ENCODE data around the gene DLG2. TPM values are rescaled to one million over a fixed set of nuclear protein-coding genes. Genes with fewer than 3 reads are reported as not detected.

The DLG2 gene
- total and polyA plus RNA-seq, 4 donors = 0.30 to 5.5 (median 0.68) TPM

DNA sequence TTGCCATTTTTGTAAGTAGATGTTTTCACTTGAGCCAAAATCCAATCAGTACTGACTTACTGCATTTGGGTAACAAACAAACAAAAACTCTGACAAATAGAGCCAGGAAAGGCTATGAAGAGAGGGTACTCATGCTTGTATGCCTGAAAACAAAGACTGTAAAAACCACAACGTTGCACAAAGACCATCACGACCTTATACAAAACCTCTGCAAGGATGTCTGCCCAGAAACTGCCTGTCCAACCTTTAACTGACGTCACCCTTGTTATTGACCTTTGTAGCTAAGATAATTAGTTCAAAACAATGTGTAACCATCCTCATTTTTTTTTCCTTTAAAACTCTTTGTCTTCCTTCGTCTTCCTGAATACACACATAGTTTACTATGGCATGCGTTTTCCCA, 38.6 kb upstream of the DLG2 start:
- peaks cover 0 to 25% (median 18%) of the 10 kb centered on the region in 4 donors for H3K4me1 ChIP-seq (ENCODE audit: control insufficient read depth in 4 of 4, insufficient read depth in 4 of 4, low read length in 3 of 4)
- no peaks in the 10 kb centered on the region for H3K27me3 ChIP-seq (ENCODE audit: control insufficient read depth in 4 of 4, insufficient read depth in 4 of 4, low read length in 3 of 4)
- 61% methylated on average over 5 of the region's 5 CpGs for WGBS
- TF ChIP-seq YY1 (IDR thresholded peaks at IDR 0.05) = no peak
- TF ChIP-seq TAF1 (conservative IDR thresholded peaks at IDR 0.05) = no peak
- no peak for TF ChIP-seq NR2F2 (IDR thresholded peaks at IDR 0.05)
- no peak for TF ChIP-seq GABPA (IDR thresholded peaks at IDR 0.05 in 1 of 2, conservative IDR thresholded peaks at IDR 0.05 in 1 of 2)
- TF ChIP-seq RAD21 (IDR thresholded peaks at IDR 0.05) = no peak
- no peak for TF ChIP-seq FOXA1 (IDR thresholded peaks at IDR 0.05)
- no peak for TF ChIP-seq FOXA2 (IDR thresholded peaks at IDR 0.05)
- TF ChIP-seq JUND (IDR thresholded peaks at IDR 0.05) = no peak
- no peak for TF ChIP-seq EGR1 (IDR thresholded peaks at IDR 0.05; ENCODE audit: low read depth in 2 of 2)
- TF ChIP-seq RXRA (IDR thresholded peaks at IDR 0.05) = no peak
- TF ChIP-seq, protein P1, sequence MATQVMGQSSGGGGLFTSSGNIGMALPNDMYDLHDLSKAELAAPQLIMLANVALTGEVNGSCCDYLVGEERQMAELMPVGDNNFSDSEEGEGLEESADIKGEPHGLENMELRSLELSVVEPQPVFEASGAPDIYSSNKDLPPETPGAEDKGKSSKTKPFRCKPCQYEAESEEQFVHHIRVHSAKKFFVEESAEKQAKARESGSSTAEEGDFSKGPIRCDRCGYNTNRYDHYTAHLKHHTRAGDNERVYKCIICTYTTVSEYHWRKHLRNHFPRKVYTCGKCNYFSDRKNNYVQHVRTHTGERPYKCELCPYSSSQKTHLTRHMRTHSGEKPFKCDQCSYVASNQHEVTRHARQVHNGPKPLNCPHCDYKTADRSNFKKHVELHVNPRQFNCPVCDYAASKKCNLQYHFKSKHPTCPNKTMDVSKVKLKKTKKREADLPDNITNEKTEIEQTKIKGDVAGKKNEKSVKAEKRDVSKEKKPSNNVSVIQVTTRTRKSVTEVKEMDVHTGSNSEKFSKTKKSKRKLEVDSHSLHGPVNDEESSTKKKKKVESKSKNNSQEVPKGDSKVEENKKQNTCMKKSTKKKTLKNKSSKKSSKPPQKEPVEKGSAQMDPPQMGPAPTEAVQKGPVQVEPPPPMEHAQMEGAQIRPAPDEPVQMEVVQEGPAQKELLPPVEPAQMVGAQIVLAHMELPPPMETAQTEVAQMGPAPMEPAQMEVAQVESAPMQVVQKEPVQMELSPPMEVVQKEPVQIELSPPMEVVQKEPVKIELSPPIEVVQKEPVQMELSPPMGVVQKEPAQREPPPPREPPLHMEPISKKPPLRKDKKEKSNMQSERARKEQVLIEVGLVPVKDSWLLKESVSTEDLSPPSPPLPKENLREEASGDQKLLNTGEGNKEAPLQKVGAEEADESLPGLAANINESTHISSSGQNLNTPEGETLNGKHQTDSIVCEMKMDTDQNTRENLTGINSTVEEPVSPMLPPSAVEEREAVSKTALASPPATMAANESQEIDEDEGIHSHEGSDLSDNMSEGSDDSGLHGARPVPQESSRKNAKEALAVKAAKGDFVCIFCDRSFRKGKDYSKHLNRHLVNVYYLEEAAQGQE (IDR thresholded peaks at IDR 0.05) = no peak
- H3K36me3 ChIP-seq (ENCODE audit: control insufficient read depth in 4 of 4, insufficient read depth in 3 of 4, low read depth in 1 of 4, low read length in 3 of 4) = no peaks in the 10 kb centered on the region
- H3K27ac ChIP-seq (ENCODE audit: low read depth in 1 of 2, low read length in 2 of 2) = no peak overlapping the region
- H3K9me3 ChIP-seq (ENCODE audit: control insufficient read depth in 4 of 4, low read length in 3 of 4) = no peaks in the 10 kb centered on the region
- peak overlapping the region in 1 of 3 donors; percentile 99 for H3K4me3 ChIP-seq (ENCODE audit: low read depth in 1 of 3, low read length in 3 of 3)
- no peak overlapping the region for H3K9ac ChIP-seq (ENCODE audit: low read depth in 1 of 2, low read length in 2 of 2)
- no peak for DNase-seq (ENCODE audit: low spot score)

DNA sequence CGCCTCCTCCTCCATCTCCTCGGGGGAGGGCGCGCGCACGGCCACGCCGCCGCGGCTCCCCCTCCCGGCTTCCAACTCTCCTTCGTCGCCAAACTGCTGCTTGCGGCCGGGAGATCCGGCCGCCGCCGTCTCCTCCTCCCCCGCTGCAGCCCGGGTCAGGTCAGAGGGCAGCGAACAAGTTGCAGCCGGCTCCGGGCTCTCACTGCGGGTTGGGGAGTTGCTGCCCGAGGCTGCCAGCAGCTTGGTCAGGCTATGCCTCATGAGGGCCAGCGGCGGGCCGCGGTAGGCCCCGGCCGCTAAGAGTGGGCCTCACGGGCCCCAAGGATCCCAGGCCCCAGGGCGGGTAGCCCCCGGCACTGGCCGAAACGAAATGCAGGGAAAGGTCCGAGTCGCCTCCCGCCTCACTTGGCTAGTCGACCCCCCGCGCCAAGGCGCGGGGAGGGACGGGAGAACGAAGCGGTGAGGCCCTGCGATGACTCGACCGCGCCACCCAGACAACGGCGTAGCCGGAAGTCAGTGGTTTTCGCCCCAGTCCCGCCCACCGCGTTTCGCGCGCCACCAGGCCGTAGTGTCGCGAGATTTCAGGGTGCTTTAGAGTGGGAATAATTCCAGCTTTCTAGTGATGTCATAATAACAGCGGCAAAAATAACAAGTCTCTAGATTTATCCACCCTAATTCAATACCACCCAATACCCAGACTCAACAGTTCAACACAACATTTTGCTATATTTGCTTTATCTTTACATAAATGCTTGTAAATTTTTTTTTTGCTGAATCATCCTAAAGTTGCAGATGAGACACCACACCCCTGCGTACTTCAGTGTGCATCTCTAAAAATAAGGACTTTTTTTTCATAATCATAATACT, 37.7 kb upstream of the DLG2 start, which contains the start of gene CREBZF:
Gene CREBZF, minus strand, starts transcription at position 515 of the 867 bp plus-strand sequence. Its CDS starts 254 bp downstream, at position 261.
- peak within 1 kb of the TSS; percentile 82 to 83 for H3K9ac ChIP-seq (ENCODE audit: low read depth in 1 of 2, low read length in 2 of 2)
- no peaks in the 10 kb centered on the region for H3K9me3 ChIP-seq (ENCODE audit: control insufficient read depth in 4 of 4, low read length in 3 of 4)
- H3K27ac ChIP-seq (ENCODE audit: low read depth in 1 of 2, low read length in 2 of 2) = peak within 1 kb of the TSS; percentile 92 to 96
- WGBS = under 1% methylated on average over 67 of the region's 67 CpGs
- no peaks in the 10 kb centered on the region for H3K27me3 ChIP-seq (ENCODE audit: control insufficient read depth in 4 of 4, insufficient read depth in 4 of 4, low read length in 3 of 4)
- DNase-seq (ENCODE audit: low spot score) = peak; percentile 94
- H3K4me1 ChIP-seq (ENCODE audit: control insufficient read depth in 4 of 4, insufficient read depth in 4 of 4, low read length in 3 of 4) = peaks cover 0 to 30% (median 18%) of the 10 kb centered on the region in 4 donors
- peak within 1 kb of the TSS; percentile 89 to 99 (median 96) for H3K4me3 ChIP-seq (ENCODE audit: low read depth in 1 of 3, low read length in 3 of 3)
- TF ChIP-seq, protein P2, sequence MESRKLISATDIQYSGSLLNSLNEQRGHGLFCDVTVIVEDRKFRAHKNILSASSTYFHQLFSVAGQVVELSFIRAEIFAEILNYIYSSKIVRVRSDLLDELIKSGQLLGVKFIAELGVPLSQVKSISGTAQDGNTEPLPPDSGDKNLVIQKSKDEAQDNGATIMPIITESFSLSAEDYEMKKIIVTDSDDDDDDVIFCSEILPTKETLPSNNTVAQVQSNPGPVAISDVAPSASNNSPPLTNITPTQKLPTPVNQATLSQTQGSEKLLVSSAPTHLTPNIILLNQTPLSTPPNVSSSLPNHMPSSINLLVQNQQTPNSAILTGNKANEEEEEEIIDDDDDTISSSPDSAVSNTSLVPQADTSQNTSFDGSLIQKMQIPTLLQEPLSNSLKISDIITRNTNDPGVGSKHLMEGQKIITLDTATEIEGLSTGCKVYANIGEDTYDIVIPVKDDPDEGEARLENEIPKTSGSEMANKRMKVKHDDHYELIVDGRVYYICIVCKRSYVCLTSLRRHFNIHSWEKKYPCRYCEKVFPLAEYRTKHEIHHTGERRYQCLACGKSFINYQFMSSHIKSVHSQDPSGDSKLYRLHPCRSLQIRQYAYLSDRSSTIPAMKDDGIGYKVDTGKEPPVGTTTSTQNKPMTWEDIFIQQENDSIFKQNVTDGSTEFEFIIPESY (IDR thresholded peaks at IDR 0.05) = peak; percentile 99
- TF ChIP-seq NR2F2 (IDR thresholded peaks at IDR 0.05) (peak; percentile 24), HNF4G (IDR thresholded peaks at IDR 0.05) (no peak), RXRA (IDR thresholded peaks at IDR 0.05) (peak in 1 of 2 donors; percentile 7), HNF4A (conservative IDR thresholded peaks at IDR 0.05) (no peak), FOXA1 (IDR thresholded peaks at IDR 0.05) (no peak), FOXA2 (IDR thresholded peaks at IDR 0.05) (no peak), GABPA (IDR thresholded peaks at IDR 0.05 in 1 of 2, conservative IDR thresholded peaks at IDR 0.05 in 1 of 2) (peak; percentile 52 to 86), YY1 (IDR thresholded peaks at IDR 0.05) (peak; percentile 79), RAD21 (IDR thresholded peaks at IDR 0.05) (no peak), TAF1 (conservative IDR thresholded peaks at IDR 0.05) (peak; percentile 45), JUND (IDR thresholded peaks at IDR 0.05) (peak in 1 of 2 donors; percentile 25), SP1 (IDR thresholded peaks at IDR 0.05) (peak; percentile 33), EGR1 (IDR thresholded peaks at IDR 0.05; ENCODE audit: low read depth in 2 of 2) (no peak)
- TF ChIP-seq, protein P3, sequence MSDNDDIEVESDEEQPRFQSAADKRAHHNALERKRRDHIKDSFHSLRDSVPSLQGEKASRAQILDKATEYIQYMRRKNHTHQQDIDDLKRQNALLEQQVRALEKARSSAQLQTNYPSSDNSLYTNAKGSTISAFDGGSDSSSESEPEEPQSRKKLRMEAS (IDR thresholded peaks at IDR 0.05) = no peak
- TF ChIP-seq, protein P4, sequence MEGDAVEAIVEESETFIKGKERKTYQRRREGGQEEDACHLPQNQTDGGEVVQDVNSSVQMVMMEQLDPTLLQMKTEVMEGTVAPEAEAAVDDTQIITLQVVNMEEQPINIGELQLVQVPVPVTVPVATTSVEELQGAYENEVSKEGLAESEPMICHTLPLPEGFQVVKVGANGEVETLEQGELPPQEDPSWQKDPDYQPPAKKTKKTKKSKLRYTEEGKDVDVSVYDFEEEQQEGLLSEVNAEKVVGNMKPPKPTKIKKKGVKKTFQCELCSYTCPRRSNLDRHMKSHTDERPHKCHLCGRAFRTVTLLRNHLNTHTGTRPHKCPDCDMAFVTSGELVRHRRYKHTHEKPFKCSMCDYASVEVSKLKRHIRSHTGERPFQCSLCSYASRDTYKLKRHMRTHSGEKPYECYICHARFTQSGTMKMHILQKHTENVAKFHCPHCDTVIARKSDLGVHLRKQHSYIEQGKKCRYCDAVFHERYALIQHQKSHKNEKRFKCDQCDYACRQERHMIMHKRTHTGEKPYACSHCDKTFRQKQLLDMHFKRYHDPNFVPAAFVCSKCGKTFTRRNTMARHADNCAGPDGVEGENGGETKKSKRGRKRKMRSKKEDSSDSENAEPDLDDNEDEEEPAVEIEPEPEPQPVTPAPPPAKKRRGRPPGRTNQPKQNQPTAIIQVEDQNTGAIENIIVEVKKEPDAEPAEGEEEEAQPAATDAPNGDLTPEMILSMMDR (IDR thresholded peaks at IDR 0.05; ENCODE audit: low read depth, low read length, missing input control) = no peak
- TF ChIP-seq, protein P5, sequence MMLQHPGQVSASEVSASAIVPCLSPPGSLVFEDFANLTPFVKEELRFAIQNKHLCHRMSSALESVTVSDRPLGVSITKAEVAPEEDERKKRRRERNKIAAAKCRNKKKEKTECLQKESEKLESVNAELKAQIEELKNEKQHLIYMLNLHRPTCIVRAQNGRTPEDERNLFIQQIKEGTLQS (IDR thresholded peaks at IDR 0.05) = no peak
- TF ChIP-seq, protein P1 (IDR thresholded peaks at IDR 0.05) = peak; percentile 64
- peaks cover 0 to 8% (median 3%) of the 10 kb centered on the region in 4 donors for H3K36me3 ChIP-seq (ENCODE audit: control insufficient read depth in 4 of 4, insufficient read depth in 3 of 4, low read depth in 1 of 4, low read length in 3 of 4)
